Erythroblast (primary cell): ENCODE data around the gene DOCK11.

Experiments
- GATA1 ChIP-seq: IDR thresholded peaks from 2 replicates; pipeline ENCODE4 v1.6.1; 2011; ENCODE audit warnings: low read depth, mild to moderate bottlenecking, control low read depth, low read length, moderate library complexity
- POLR2A ChIP-seq: IDR thresholded peaks from 2 replicates; pipeline ENCODE4 v1.6.1; 2011; ENCODE audit warnings: mild to moderate bottlenecking, low read length

GRCh38 chrX:118530219-118530911 is 34.8 kb downstream of the DOCK11 start:
- no peak for TF ChIP-seq POLR2A
- TF ChIP-seq GATA1: no peak
